Endothelial cell of umbilical vein (primary cell): ENCODE data around the gene CENPS. TPM values are rescaled to one million over a fixed set of nuclear protein-coding genes. Genes with fewer than 3 reads are reported as not detected.

Experiments used
- BruUV-seq: library from RNA; stranded (reverse); fragments of 400-500 nt; replicated peaks from 2 replicates; lab custom pipeline; 2021; lab: Mats Ljungman, UMichigan
- CTCF ChIA-PET: fragments of 300-600, 350-600 bp; sonication (Branson Sonifier 250); formaldehyde crosslinking; loops from one replicate; lab custom pipeline; 2021; ENCODE audit warnings: antibody characterized with exemption, inconsistent platforms; lab: Charles Lee
- POLR2A ChIA-PET: fragments of 300-600, 350-600 bp; sonication (Branson Sonifier 250); formaldehyde crosslinking; loops from one replicate; lab custom pipeline; 2021; ENCODE audit warnings: antibody characterized with exemption, inconsistent platforms; lab: Charles Lee
- DNase-seq: peaks from one replicate; pipeline ENCODE4 v3.0.0-alpha.2; 2011; ENCODE audit warnings: low read depth, low spot score
- FAIRE-seq: peaks from 2 replicates; lab custom pipeline; 2011; peaks lifted over from hg19 to GRCh38; lab: Jason Lieb, UNC
- H2AFZ ChIP-seq: 2 replicates; pipeline ENCODE4 v1.6.0; 2012; ENCODE audit warnings: low read depth, low read length, control low read depth, inconsistent platforms
- H3K27ac ChIP-seq: 2 replicates; pipeline ENCODE4 v1.5.1; 2011; ENCODE audit warnings: low read depth, mild to moderate bottlenecking, control low read depth, low read length, moderate library complexity; ENCODE audit not compliant: insufficient read depth
- H3K27me3 ChIP-seq, 2 experiments: 2 replicates each; pipeline versions ENCODE4 v1.6.0 to v1.6.1; 2011; ENCODE audit warnings: low read length in 2 of 2, mixed read lengths in 1 of 2; ENCODE audit not compliant: control insufficient read depth in 2 of 2, insufficient read depth in 2 of 2
- H3K36me3 ChIP-seq, 2 experiments: 2 replicates in 1 of 2; 3 replicates in 1 of 2; pipeline ENCODE4 v1.5.1; 2011; ENCODE audit warnings: low read length in 2 of 2, mild to moderate bottlenecking in 1 of 2, moderate library complexity in 1 of 2; ENCODE audit not compliant: control insufficient read depth in 2 of 2, insufficient read depth in 2 of 2; ENCODE audit errors: extremely low read depth in 1 of 2
- H3K4me1 ChIP-seq: 3 replicates; pipeline ENCODE4 v1.5.1; 2011; ENCODE audit warnings: mild to moderate bottlenecking, low read length; ENCODE audit not compliant: control insufficient read depth, insufficient read depth; ENCODE audit errors: extremely low read depth
- H3K4me2 ChIP-seq: 2 replicates; pipeline ENCODE4 v1.6.1; 2011; ENCODE audit warnings: low read length, control low read depth, mixed read lengths; ENCODE audit not compliant: insufficient read depth
- H3K4me3 ChIP-seq, 3 experiments: fragments of 200-600 bp in 1 of 3; sonication (generic), shearing (Covaris generic) in 1 of 3; replicated peaks in 1 of 3; 2 replicates each; pipeline ENCODE4 v1.5.1; 2011 to 2016; ENCODE audit warnings: control low read depth in 3 of 3, low read length in 3 of 3, mild to moderate bottlenecking in 2 of 3, inconsistent platforms in 1 of 3, low read depth in 1 of 3, moderate library complexity in 1 of 3; ENCODE audit not compliant: insufficient read depth in 1 of 3
- H3K79me2 ChIP-seq: 2 replicates; pipeline ENCODE4 v1.6.0; 2012; ENCODE audit warnings: low read length, inconsistent platforms; ENCODE audit not compliant: control insufficient read depth, insufficient read depth
- H3K9ac ChIP-seq: replicated peaks from 2 replicates; pipeline ENCODE3; 2011; ENCODE audit warnings: low read length, control low read depth; ENCODE audit not compliant: insufficient read depth; ENCODE audit errors: extremely low read depth
- H3K9me1 ChIP-seq: replicated peaks from 3 replicates; pipeline ENCODE4 v1.6.0; 2011; ENCODE audit warnings: mild to moderate bottlenecking, low read length; ENCODE audit not compliant: control insufficient read depth, insufficient read depth; ENCODE audit errors: extremely low read depth
- H3K9me3 ChIP-seq: replicated peaks from 2 replicates; pipeline ENCODE4 v1.5.1; 2012; ENCODE audit warnings: low read length, inconsistent platforms; ENCODE audit not compliant: control insufficient read depth, insufficient read depth
- H4K20me1 ChIP-seq: replicated peaks from 2 replicates; pipeline ENCODE3; 2011; ENCODE audit warnings: mild to moderate bottlenecking, low read length; ENCODE audit not compliant: control insufficient read depth, insufficient read depth; ENCODE audit errors: extremely low read depth
- EZH2 ChIP-seq: IDR thresholded peaks from 2 replicates; pipeline ENCODE4 v1.6.1; 2012; ENCODE audit warnings: borderline replicate concordance, low read depth, mild to moderate bottlenecking, moderate library complexity, low read length, inconsistent platforms; ENCODE audit not compliant: severe bottlenecking
- FOS ChIP-seq: IDR thresholded peaks from 2 replicates; pipeline ENCODE4 v1.6.1; 2011; ENCODE audit warnings: mild to moderate bottlenecking, low read length, moderate library complexity, borderline replicate concordance; ENCODE audit not compliant: insufficient read depth
- GATA2 ChIP-seq: IDR thresholded peaks from 2 replicates; pipeline ENCODE4 v1.7.0; 2011; ENCODE audit warnings: low read depth, mild to moderate bottlenecking, moderate library complexity, mixed read lengths, low read length; ENCODE audit not compliant: insufficient read length, insufficient read depth
- JUN ChIP-seq: IDR thresholded peaks from 2 replicates; pipeline ENCODE4 v1.6.1; 2011; ENCODE audit warnings: borderline replicate concordance, low read depth; ENCODE audit not compliant: insufficient read length, insufficient read depth
- MAX ChIP-seq: IDR thresholded peaks from 2 replicates; pipeline ENCODE4 v1.6.1; 2011; ENCODE audit not compliant: insufficient read depth, insufficient read length
- MYC ChIP-seq: IDR thresholded peaks from one replicate; pipeline ENCODE4 v1.6.1; 2011; ENCODE audit warnings: mild to moderate bottlenecking, low read depth, low read length
- POLR2A ChIP-seq: IDR thresholded peaks from 2 replicates; pipeline ENCODE4 v1.6.1; 2012; ENCODE audit warnings: low read depth, mild to moderate bottlenecking, control low read depth, low read length
- POLR2AphosphoS5 ChIP-seq: IDR thresholded peaks from 2 replicates; pipeline ENCODE4 v1.6.1; 2012; ENCODE audit warnings: low read depth, mild to moderate bottlenecking, control low read depth, low read length, moderate library complexity; ENCODE audit not compliant: insufficient read depth
- dilution Hi-C: fragments of 300-500 bp; cut with MboI; formaldehyde crosslinking; loops from one replicate; pipeline ENCODE4 v1.15.0; 2019; ENCODE audit warnings: low sequenced_read_pairs; ENCODE audit not compliant: extremely low pct_ligation_motif_present
- intact Hi-C: fragments of 100-400 bp; cut with micrococcal nuclease; formaldehyde crosslinking; loops from one replicate; pipeline ENCODE4 v1.10.0; 2022
- polyA plus RNA-seq, 4 experiments: library from polyadenylated mRNA; depleted of rRNA in 3 of 4; stranded (reverse) in 3 of 4; unstranded in 1 of 4; fragments of >200 nt; gene quantifications; 2 replicates each; pipeline versions ENCODE4 v1.2.1 to v1.2.3, GENCODE V29; 2011 to 2012; ENCODE audit warnings: missing spikeins in 1 of 4
- total RNA-seq: library from RNA; stranded (reverse); gene quantifications from 2 replicates; pipeline ENCODE4 v1.2.3, GENCODE V29; 2021
- TF ChIP-seq, protein P1 (sequence below), 2 donors: IDR thresholded peaks; 1 replicate in 1 of 2; 2 replicates in 1 of 2; pipeline ENCODE4 v1.5.1; 2011; ENCODE audit warnings: low read length in 2 of 2, mild to moderate bottlenecking in 2 of 2, moderate library complexity in 2 of 2, control low read depth in 1 of 2, inconsistent platforms in 1 of 2, low read depth in 1 of 2; ENCODE audit not compliant: insufficient read depth in 1 of 2; ENCODE audit errors: extremely low read depth in 1 of 2

The CENPS gene
- total and polyA plus RNA-seq, 2 donors (not counting 3 experiments of a cell fraction or from before 2014, with no cell fraction given) = 10.2 to 16.2 TPM

DNA sequence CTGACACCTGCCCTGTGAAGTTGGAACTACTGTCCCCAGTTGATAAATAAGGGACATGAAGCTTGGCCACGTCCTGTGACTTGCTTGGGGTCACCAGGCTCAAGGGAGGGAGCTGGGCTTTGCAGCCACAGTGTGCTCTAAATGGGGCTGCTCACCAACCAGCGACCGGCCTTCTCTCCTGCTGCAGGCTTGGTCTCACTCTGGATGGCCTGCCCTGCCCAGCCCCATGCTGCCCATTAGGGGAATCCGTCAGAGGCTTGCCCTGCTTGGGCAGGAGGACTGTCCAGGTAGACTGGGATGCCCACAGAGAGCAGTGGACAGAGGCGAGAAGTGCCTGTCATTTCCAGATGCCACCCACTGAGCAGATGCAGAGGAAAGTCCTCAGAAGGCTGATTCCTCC is 1.2 kb upstream of the CENPS start:
- H3K9ac ChIP-seq = no peak overlapping the region
- DNase-seq = no peak

GRCh38 chr1:10429868-10430215 is 391 bp upstream of the CENPS start:
- peak; percentile 15 for TF ChIP-seq JUN
- peak; percentile 67 for TF ChIP-seq GATA2
- TF ChIP-seq, protein P1, sequence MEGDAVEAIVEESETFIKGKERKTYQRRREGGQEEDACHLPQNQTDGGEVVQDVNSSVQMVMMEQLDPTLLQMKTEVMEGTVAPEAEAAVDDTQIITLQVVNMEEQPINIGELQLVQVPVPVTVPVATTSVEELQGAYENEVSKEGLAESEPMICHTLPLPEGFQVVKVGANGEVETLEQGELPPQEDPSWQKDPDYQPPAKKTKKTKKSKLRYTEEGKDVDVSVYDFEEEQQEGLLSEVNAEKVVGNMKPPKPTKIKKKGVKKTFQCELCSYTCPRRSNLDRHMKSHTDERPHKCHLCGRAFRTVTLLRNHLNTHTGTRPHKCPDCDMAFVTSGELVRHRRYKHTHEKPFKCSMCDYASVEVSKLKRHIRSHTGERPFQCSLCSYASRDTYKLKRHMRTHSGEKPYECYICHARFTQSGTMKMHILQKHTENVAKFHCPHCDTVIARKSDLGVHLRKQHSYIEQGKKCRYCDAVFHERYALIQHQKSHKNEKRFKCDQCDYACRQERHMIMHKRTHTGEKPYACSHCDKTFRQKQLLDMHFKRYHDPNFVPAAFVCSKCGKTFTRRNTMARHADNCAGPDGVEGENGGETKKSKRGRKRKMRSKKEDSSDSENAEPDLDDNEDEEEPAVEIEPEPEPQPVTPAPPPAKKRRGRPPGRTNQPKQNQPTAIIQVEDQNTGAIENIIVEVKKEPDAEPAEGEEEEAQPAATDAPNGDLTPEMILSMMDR (IDR thresholded peaks at IDR 0.05; ENCODE audit: extremely low read depth in 1 of 2, insufficient read depth in 1 of 2, low read depth in 1 of 2, low read length in 2 of 2) = no peak
- Histone ChIP-seq H4K20me1 (no peaks in the 10 kb centered on the region), H3K9me1 (no peaks in the 10 kb centered on the region), H3K27ac (peak overlapping the region; percentile 42), H3K9me3 (no peaks in the 10 kb centered on the region), H3K4me2 (peak overlapping the region; percentile 50), H3K9ac (peak overlapping the region; percentile 72), H2AFZ (peak overlapping the region; percentile 18), H3K79me2 (no peaks in the 10 kb centered on the region), H3K27me3 (no peaks in the 10 kb centered on the region), H3K4me1 (peaks cover 14% of the 10 kb centered on the region), H3K4me3 (peak overlapping the region in 2 of 3 experiments; percentile 55 to 67), H3K36me3 (no peaks in the 10 kb centered on the region)
- CTCF ChIA-PET = interaction anchor here (0.9 to 3.3 kb wide), 22 partner anchors 8 to 440 kb away, joined by 3 to 123 read pairs (median 6); partner anchors contain the start of genes DFFA, KIF1B and PGD
- dilution Hi-C loops = no loop called here
- FAIRE-seq (peak; percentile 98), DNase-seq (peak; percentile 82)
- POLR2A ChIA-PET = interaction anchor here (1.1 to 1.6 kb wide), 2 partner anchors 14 to 64 kb away, joined by 3 to 6 read pairs; no protein-coding TSS in a partner anchor
- BruUV-seq = no TSS peak
- intact Hi-C loops = loop anchor here (1.0 to 10.0 kb wide), 5 partner anchors 42 to 805 kb away; partner anchors contain the start of genes DFFA and UBE4B

More for the DNA sequence above, 1.2 kb upstream of the CENPS start:
- H3K9me3 ChIP-seq = no peaks in the 10 kb centered on the region
- H3K27ac ChIP-seq = no peak overlapping the region
- H3K27me3 ChIP-seq = no peaks in the 10 kb centered on the region
- POLR2A ChIA-PET = interaction anchor here (0.5 to 1.6 kb wide), 2 partner anchors 8 to 13 kb away, joined by 4 to 6 read pairs; no protein-coding TSS in a partner anchor
- TF ChIP-seq JUN = no peak
- TF ChIP-seq POLR2A = no peak
- no peak for TF ChIP-seq MYC
- no peak for TF ChIP-seq EZH2
- TF ChIP-seq POLR2AphosphoS5 = no peak
- no peak for TF ChIP-seq FOS
- TF ChIP-seq GATA2 = no peak
- TF ChIP-seq MAX = no peak
- no peak overlapping the region for H2AFZ ChIP-seq
- peaks cover 14% of the 10 kb centered on the region for H3K4me1 ChIP-seq
- H3K4me2 ChIP-seq = no peak overlapping the region
- BruUV-seq = no TSS peak
- H3K4me3 ChIP-seq = no peak overlapping the region
- H3K79me2 ChIP-seq = no peaks in the 10 kb centered on the region
- CTCF ChIA-PET = interaction anchor here (0.7 to 3.3 kb wide), 10 partner anchors 20 to 219 kb away, joined by 3 to 123 read pairs (median 6); partner anchors contain the start of genes KIF1B and PGD
- H4K20me1 ChIP-seq = no peaks in the 10 kb centered on the region
- dilution Hi-C loops = no loop called here
- no peaks in the 10 kb centered on the region for H3K36me3 ChIP-seq
- no peak for FAIRE-seq
- no peaks in the 10 kb centered on the region for H3K9me1 ChIP-seq
- intact Hi-C loops = loop anchor here (1.0 to 10.0 kb wide), 7 partner anchors 31 to 804 kb away; partner anchors contain the start of genes KIF1B and UBE4B
